ENCODE measurements around the gene DNAJC30. TPM values are rescaled to one million over a fixed set of nuclear protein-coding genes. Genes with fewer than 3 reads are reported as not detected.

DNAJC30 gene
- total RNA-seq, 1 experiment from 2014 or later = 8.5 TPM

GRCh38 chr7:73706126-73707044 is 23.1 kb upstream of the DNAJC30 start (continued):
- TF ChIP-seq ZFX (IDR thresholded peaks at IDR 0.05) (no peak), CBX3 (IDR thresholded peaks at IDR 0.05; ENCODE audit: low read depth) (no peak), EZH2 (IDR thresholded peaks at IDR 0.05) (no peak), MAX (IDR thresholded peaks at IDR 0.05) (no peak), POLR2AphosphoS5 (IDR thresholded peaks at IDR 0.05; ENCODE audit: low read depth, low read length) (peak; percentile 40; the same call in 1 of the 2 replicates)

- POLR2A ChIA-PET = interaction anchor here (1.3 to 2.1 kb wide), 2 partner anchors 10 to 11 kb away, joined by 9 to 17 read pairs; no protein-coding TSS in a partner anchor
- H3K27me3 ChIP-seq (ENCODE audit: insufficient read depth, low read length) = no peaks in the 10 kb centered on the region
- H3K9me3 ChIP-seq (ENCODE audit: control insufficient read depth in 1 of 2, insufficient read depth in 1 of 2, low read depth in 1 of 2, low read length in 2 of 2) = no peaks in the 10 kb centered on the region
- DNase-seq (ENCODE audit: low read depth, low spot score) = no peak
- no peak overlapping the region for H3K4me3 ChIP-seq (replicated peaks in 1 of 2; ENCODE audit: low read depth in 1 of 2, low read length in 2 of 2)
- CTCF ChIA-PET = interaction anchor here (1.9 to 2.1 kb wide), 2 partner anchors 14 to 98 kb away, joined by 6 to 14 read pairs; partner anchors contain the start of gene STX1A
- ATAC-seq = no peak
- H3K36me3 ChIP-seq (ENCODE audit: control insufficient read depth in 1 of 2, insufficient read depth in 2 of 2, low read length in 2 of 2) = peaks cover 16 to 35% of the 10 kb centered on the region in 2 experiments; a peak in 3 of 4 replicates
- BruUV-seq (replicated peaks) = no TSS peak
- H2AFZ ChIP-seq (ENCODE audit: low read depth, low read length, poor library complexity, severe bottlenecking) = no peak overlapping the region
- peak overlapping the region; percentile 58 for H3K9ac ChIP-seq (ENCODE audit: low read length)
- RAD21 ChIA-PET (ENCODE audit: low non-redundant PET in 1 of 2, low total read pairs in 2 of 2, uncharacterized antibody in 2 of 2, unreplicated experiment in 2 of 2) = interaction anchor here in 1 of 2 experiments (0.6 kb wide), 1 partner anchor 10 kb away, joined by 3 read pairs; no protein-coding TSS in a partner anchor
- H3K9me2 ChIP-seq (ENCODE audit: insufficient read depth) = no peaks in the 10 kb centered on the region
- H3K27ac ChIP-seq (ENCODE audit: low read depth, low read length) = peak overlapping the region; percentile 92
- H3K4me2 ChIP-seq (ENCODE audit: low read length) = peak overlapping the region; percentile 79
- peaks cover 40 to 75% of the 10 kb centered on the region in 2 experiments for H3K4me1 ChIP-seq (ENCODE audit: control insufficient read depth in 1 of 2, insufficient read depth in 2 of 2, low read length in 2 of 2)
- H3K79me2 ChIP-seq (ENCODE audit: insufficient read depth, low read length) = peaks cover 30% of the 10 kb centered on the region; the same call in 1 of the 2 replicates
- H4K20me1 ChIP-seq (ENCODE audit: insufficient read depth) = no peaks in the 10 kb centered on the region
- intact Hi-C loops (cut with micrococcal nuclease) = no loop called here
- TF ChIP-seq POLR2A (IDR thresholded peaks at IDR 0.05; ENCODE audit: borderline replicate concordance, extremely low read depth, insufficient read depth, insufficient read length) = no peak
- TF ChIP-seq CBX3 (IDR thresholded peaks at IDR 0.05; ENCODE audit: low read depth) = no peak
- no peak for TF ChIP-seq ATF3 (IDR thresholded peaks at IDR 0.05)
- TF ChIP-seq EGR1 (IDR thresholded peaks at IDR 0.05; ENCODE audit: low read depth) = no peak
- TF ChIP-seq YY1 (IDR thresholded peaks at IDR 0.05; ENCODE audit: extremely low read depth, insufficient replicate concordance, low read depth, low read length) = no peak
- no peak for TF ChIP-seq ZBTB33 (IDR thresholded peaks at IDR 0.05; ENCODE audit: extremely low read depth, insufficient replicate concordance, low read length)
- TF ChIP-seq SRF (IDR thresholded peaks at IDR 0.05; ENCODE audit: low read depth) = no peak
- TF ChIP-seq TCF7L2 (IDR thresholded peaks at IDR 0.05; ENCODE audit: borderline replicate concordance, extremely low read depth, insufficient read depth, insufficient read length) = no peak
- no peak for TF ChIP-seq ZNF274 (IDR thresholded peaks at IDR 0.05; ENCODE audit: low read depth, low read length)
- TF ChIP-seq CEBPB (IDR thresholded peaks at IDR 0.05; ENCODE audit: low read depth) = no peak
- TF ChIP-seq ELF1 (IDR thresholded peaks at IDR 0.05; ENCODE audit: borderline replicate concordance, low read depth) = no peak
- TF ChIP-seq ZFX (IDR thresholded peaks at IDR 0.05) = no peak
- TF ChIP-seq MAX (IDR thresholded peaks at IDR 0.05) = no peak
Observed at GRCh38 chr7:73705551-73705920, 22.3 kb upstream of the DNAJC30 start.

Data from HCT116 (cell line).